Spleen (tissue), 11 donors: ENCODE data around the gene NTMT2. TPM values are rescaled to one million over a fixed set of nuclear protein-coding genes. Genes with fewer than 3 reads are reported as not detected.

Source experiments
- DNase-seq: peaks from one replicate; pipeline ENCODE4 v3.0.0-alpha.2; 2020
- H3K27ac ChIP-seq, 8 donors: fragments of 200-600 bp; sonication (generic) in 7 of 8; 1 replicate in 4 of 8; 2 replicates in 4 of 8; pipeline versions ENCODE4 v1.5.0 to v1.8.0; 2016 to 2021; ENCODE audit warnings: inconsistent platforms in 4 of 8, mild to moderate bottlenecking in 4 of 8, moderate library complexity in 1 of 8
- H3K27me3 ChIP-seq, 7 donors: fragments of 200-600 bp; sonication (generic) in 6 of 7; replicated peaks in 1 of 7; 1 replicate in 4 of 7; 2 replicates in 3 of 7; pipeline versions ENCODE4 v1.5.0 to v1.8.0; 2016 to 2021; ENCODE audit warnings: inconsistent platforms in 3 of 7, mild to moderate bottlenecking in 1 of 7
- H3K36me3 ChIP-seq, 6 donors: fragments of 200-600 bp; sonication (generic) in 5 of 6; 1 replicate in 4 of 6; 2 replicates in 2 of 6; pipeline versions ENCODE4 v1.5.0 to v1.8.0; 2016 to 2021; ENCODE audit warnings: inconsistent platforms in 2 of 6
- H3K4me1 ChIP-seq, 6 donors: fragments of 200-600 bp; sonication (generic) in 5 of 6; 1 replicate in 3 of 6; 2 replicates in 3 of 6; pipeline versions ENCODE4 v1.5.0 to v1.8.0; 2016 to 2021; ENCODE audit warnings: inconsistent platforms in 3 of 6
- H3K4me3 ChIP-seq, 8 donors: fragments of 200-600 bp; sonication (generic) in 7 of 8; 1 replicate in 4 of 8; 2 replicates in 4 of 8; pipeline versions ENCODE4 v1.5.0 to v1.8.0; 2016 to 2021; ENCODE audit warnings: inconsistent platforms in 4 of 8, mild to moderate bottlenecking in 4 of 8, moderate library complexity in 2 of 8
- H3K9me3 ChIP-seq, 8 donors: fragments of 200-600 bp; sonication (generic) in 7 of 8; 1 replicate in 4 of 8; 2 replicates in 4 of 8; pipeline versions ENCODE4 v1.5.0 to v1.8.0; 2016 to 2021; ENCODE audit warnings: inconsistent platforms in 4 of 8
- POLR2A ChIP-seq, 3 donors: fragments of 450-650 bp; IDR thresholded peaks; one replicate each; pipeline ENCODE4 v1.5.1; 2017; ENCODE audit warnings: antibody characterized with exemption in 3 of 3, mild to moderate bottlenecking in 1 of 3
- POLR2AphosphoS5 ChIP-seq, 3 donors: sonication (generic); formaldehyde crosslinking; IDR thresholded peaks; one replicate each; pipeline ENCODE4 v1.5.1; 2017; ENCODE audit warnings: antibody characterized with exemption in 3 of 3
- WGBS, 5 donors: extraction: QIAGEN DNeasy Blood & Tissue Kit in 3 of 5; methylation state at CpG; one replicate each; pipeline versions ENCODE4 v1.1.5 to v1.1.7; 2013 to 2018; 5-methylcytosine and 5-hydroxymethylcytosine counted together
- intact Hi-C: fragments of 100-400 bp; cut with DNase I; formaldehyde crosslinking; loops from one replicate; pipeline ENCODE4 v1.15.0; 2023; ENCODE audit warnings: low total_unique reads
- polyA plus RNA-seq, 3 donors: library from polyadenylated mRNA; stranded (reverse); fragments of 200-250 nt; gene quantifications; one replicate each; pipeline ENCODE4 v1.2.1, GENCODE V29; 2013
- total RNA-seq, 7 donors: library from RNA; depleted of rRNA in 3 of 7; stranded (reverse); fragments of >200 nt in 3 of 7; fragmentation: NEBNext Ultra II Directional in 4 of 7; extraction: Animal tissue kit (Norgen Biotek cat#: 25700) in 4 of 7; gene quantifications; one replicate each; pipeline versions ENCODE4 v1.1.0 to v1.2.1, GENCODE V29; 2016 to 2021
- TF ChIP-seq, protein P1 (sequence below), 11 experiments: fragments of 200-600 bp in 7 of 11; fragments of 450-650 bp in 4 of 11; sonication (generic) in 4 of 11; IDR thresholded peaks in 8 of 11; conservative IDR thresholded peaks in 3 of 11; 1 replicate in 7 of 11; 2 replicates in 4 of 11; pipeline versions ENCODE4 v1.4.0 to v1.8.0; 2016 to 2021; ENCODE audit warnings: antibody characterized with exemption in 11 of 11, inconsistent platforms in 4 of 11, mild to moderate bottlenecking in 1 of 11
- donor health status: healthy with polysubstance abuse.
- donor health status: DM: no; HTN: no; CAD: no; lungs with moderate emphysema.
- donor health status: DM: no; HTN: no; CAD: no.
- donor health status: Bipolar disorder and iron deficiency.
- donor health status: healthy.
- donor health status: DM: no; HTN: no; CAD: no.
- donor health status: DM: yes; HTN: yes; CAD: no.

The NTMT2 gene
- total and polyA plus RNA-seq, 10 donors = not detected

DNA sequence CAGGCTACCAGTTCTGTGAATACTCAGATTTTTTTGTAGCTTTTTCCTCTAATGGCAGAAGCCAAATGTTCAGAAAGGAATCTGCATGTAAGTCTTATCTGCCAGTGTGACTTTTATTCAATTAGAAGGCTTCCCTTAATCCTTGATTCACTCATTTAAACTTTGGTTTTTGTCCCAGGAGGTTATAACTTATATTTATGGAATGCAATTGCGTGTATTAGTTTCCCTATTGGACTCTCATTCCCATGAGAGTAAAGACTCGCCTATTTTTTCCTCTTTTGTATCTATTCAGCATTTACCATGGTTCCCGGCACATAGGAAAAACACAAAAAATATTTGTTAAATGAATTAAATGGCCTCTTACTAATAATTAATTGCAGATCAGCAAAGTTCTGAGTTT, 3.5 kb downstream of the NTMT2 start:
- 53 to 81% (median 69%) methylated on average over 3 of the region's 3 CpGs for WGBS, 5 donors

DNA sequence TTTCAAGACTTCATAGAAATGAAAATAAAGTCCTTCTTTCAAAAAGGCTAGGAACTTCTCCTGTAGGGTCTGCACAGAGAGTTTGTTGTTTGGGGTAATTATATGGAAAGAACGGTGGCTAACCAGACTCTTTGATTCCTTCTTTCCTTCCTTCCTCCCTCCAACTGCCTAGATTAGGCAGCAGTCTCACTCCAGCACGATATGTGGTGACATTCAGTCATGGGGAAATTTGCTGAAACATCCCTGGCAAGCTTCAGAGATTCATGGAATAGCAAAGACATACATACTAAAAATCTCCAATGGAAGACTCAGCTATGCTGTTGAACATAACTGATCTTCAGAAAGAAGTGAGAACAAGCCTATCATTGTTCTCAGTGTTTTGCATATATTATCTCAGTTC, 4.3 kb downstream of the NTMT2 start:
- intact Hi-C loops = no loop called here
- DNase-seq = no peak
- Histone ChIP-seq H3K4me3 (no peak overlapping the region), H3K9me3 (peaks cover 0 to 24% (median 18%) of the 10 kb centered on the region in 8 donors), H3K27ac (no peak overlapping the region), H3K4me1 (no peaks in the 10 kb centered on the region), H3K27me3 (peaks cover 0 to 4% (median 0%) of the 10 kb centered on the region in 7 donors), H3K36me3 (no peaks in the 10 kb centered on the region)
- 13 to 21% (median 16%) methylated on average over 2 of the region's 2 CpGs for WGBS, 5 donors
- TF ChIP-seq POLR2AphosphoS5 (IDR thresholded peaks at IDR 0.05) = no peak
- no peak for TF ChIP-seq POLR2A (IDR thresholded peaks at IDR 0.05)
- TF ChIP-seq, protein P1, sequence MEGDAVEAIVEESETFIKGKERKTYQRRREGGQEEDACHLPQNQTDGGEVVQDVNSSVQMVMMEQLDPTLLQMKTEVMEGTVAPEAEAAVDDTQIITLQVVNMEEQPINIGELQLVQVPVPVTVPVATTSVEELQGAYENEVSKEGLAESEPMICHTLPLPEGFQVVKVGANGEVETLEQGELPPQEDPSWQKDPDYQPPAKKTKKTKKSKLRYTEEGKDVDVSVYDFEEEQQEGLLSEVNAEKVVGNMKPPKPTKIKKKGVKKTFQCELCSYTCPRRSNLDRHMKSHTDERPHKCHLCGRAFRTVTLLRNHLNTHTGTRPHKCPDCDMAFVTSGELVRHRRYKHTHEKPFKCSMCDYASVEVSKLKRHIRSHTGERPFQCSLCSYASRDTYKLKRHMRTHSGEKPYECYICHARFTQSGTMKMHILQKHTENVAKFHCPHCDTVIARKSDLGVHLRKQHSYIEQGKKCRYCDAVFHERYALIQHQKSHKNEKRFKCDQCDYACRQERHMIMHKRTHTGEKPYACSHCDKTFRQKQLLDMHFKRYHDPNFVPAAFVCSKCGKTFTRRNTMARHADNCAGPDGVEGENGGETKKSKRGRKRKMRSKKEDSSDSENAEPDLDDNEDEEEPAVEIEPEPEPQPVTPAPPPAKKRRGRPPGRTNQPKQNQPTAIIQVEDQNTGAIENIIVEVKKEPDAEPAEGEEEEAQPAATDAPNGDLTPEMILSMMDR (IDR thresholded peaks at IDR 0.05 in 8 of 11, conservative IDR thresholded peaks at IDR 0.05 in 3 of 11) = no peak

More for the DNA sequence above, 3.5 kb downstream of the NTMT2 start:
- Histone ChIP-seq H3K4me1 (no peaks in the 10 kb centered on the region), H3K9me3 (peaks cover 0 to 23% (median 17%) of the 10 kb centered on the region in 8 donors), H3K4me3 (no peak overlapping the region), H3K27ac (no peak overlapping the region), H3K36me3 (no peaks in the 10 kb centered on the region), H3K27me3 (peaks cover 0 to 4% (median 0%) of the 10 kb centered on the region in 7 donors)
- TF ChIP-seq, protein P1 (IDR thresholded peaks at IDR 0.05 in 8 of 11, conservative IDR thresholded peaks at IDR 0.05 in 3 of 11) = no peak
- no peak for TF ChIP-seq POLR2AphosphoS5 (IDR thresholded peaks at IDR 0.05)
- TF ChIP-seq POLR2A (IDR thresholded peaks at IDR 0.05) = no peak
- intact Hi-C loops = no loop called here
- DNase-seq = no peak

DNA sequence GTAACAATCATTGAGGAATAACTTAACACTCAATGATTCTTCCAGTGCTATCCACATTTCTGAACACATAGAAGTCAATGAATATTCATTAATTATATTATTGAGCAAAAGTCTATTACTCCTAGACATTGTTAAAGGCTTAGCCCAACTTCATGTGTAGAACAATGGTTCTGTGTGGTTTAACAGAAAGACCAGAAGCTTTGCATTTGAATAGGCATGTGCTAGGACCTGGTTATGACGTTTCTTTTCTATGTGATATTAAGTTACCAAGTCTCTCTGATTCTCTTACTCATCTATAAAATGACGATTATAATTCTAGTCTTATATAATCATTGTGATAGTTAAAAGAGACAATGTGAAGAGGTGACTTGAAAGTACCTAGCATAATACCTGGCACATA, 5.2 kb downstream of the NTMT2 start:
- Histone ChIP-seq H3K36me3 (no peaks in the 10 kb centered on the region), H3K27ac (no peak overlapping the region), H3K4me3 (no peak overlapping the region), H3K27me3 (peaks cover 0 to under 1% (median 0%) of the 10 kb centered on the region in 7 donors), H3K4me1 (no peaks in the 10 kb centered on the region), H3K9me3 (peaks cover 0 to 24% (median 18%) of the 10 kb centered on the region in 8 donors)
- intact Hi-C loops = no loop called here
- TF ChIP-seq POLR2AphosphoS5 (IDR thresholded peaks at IDR 0.05) (no peak), POLR2A (IDR thresholded peaks at IDR 0.05) (no peak)
- TF ChIP-seq, protein P1 (IDR thresholded peaks at IDR 0.05 in 8 of 11, conservative IDR thresholded peaks at IDR 0.05 in 3 of 11) = no peak
- WGBS, 5 donors = 80 to 87% (median 81%) methylated on average over 2 of the region's 2 CpGs
- no peak for DNase-seq

DNA sequence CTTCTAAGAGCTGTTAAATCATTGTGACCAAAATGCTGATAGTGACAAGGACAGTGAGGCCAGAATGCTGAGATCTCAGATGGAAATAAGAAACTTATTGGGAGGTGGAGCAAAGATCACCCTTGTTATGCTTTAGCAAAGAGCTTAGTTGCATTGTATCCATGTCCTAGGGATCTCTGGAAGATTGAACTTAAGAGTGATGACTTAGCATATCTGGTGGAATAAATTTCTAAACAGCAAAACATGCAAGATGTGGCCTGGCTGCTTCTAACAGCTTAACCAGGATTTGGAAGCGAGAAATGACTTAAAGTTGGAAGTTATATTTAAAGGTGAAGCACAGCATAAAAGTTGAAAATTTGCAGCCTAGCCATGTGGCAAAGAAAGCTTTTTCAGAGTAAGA, 7.7 kb downstream of the NTMT2 start:
- TF ChIP-seq POLR2A (IDR thresholded peaks at IDR 0.05) (no peak), POLR2AphosphoS5 (IDR thresholded peaks at IDR 0.05) (no peak)
- TF ChIP-seq, protein P1 (IDR thresholded peaks at IDR 0.05 in 8 of 11, conservative IDR thresholded peaks at IDR 0.05 in 3 of 11) = no peak
- DNase-seq = no peak
- WGBS, 5 donors = 73 to 91% (median 83%) methylated on average over 1 of the region's 1 CpG
- H3K36me3 ChIP-seq = no peaks in the 10 kb centered on the region
- no peak overlapping the region for H3K27ac ChIP-seq
- no peaks in the 10 kb centered on the region for H3K27me3 ChIP-seq
- no peak overlapping the region for H3K4me3 ChIP-seq
- no peaks in the 10 kb centered on the region for H3K4me1 ChIP-seq
- peaks cover 0 to 24% (median 18%) of the 10 kb centered on the region in 8 donors for H3K9me3 ChIP-seq
- intact Hi-C loops = no loop called here
